Glutamatergic neuron (in vitro differentiated cells): ENCODE results near the gene VSX2. TPM values are rescaled to one million over a fixed set of nuclear protein-coding genes. Genes with fewer than 3 reads are reported as not detected.

Experiments
- DNase-seq: peaks from one replicate; pipeline ENCODE4 v3.0.0; 2022
- H3K27ac Mint-ChIP-seq: one replicate; pipeline ENCODE4 v1.8.0; 2020; ENCODE audit warnings: mild to moderate bottlenecking, mixed read lengths, inconsistent platforms; ENCODE audit not compliant: unreplicated experiment
- H3K27me3 Mint-ChIP-seq: one replicate; pipeline ENCODE4 v1.8.0; 2020; ENCODE audit warnings: mild to moderate bottlenecking, moderate library complexity, mixed read lengths, inconsistent platforms; ENCODE audit not compliant: unreplicated experiment
- H3K36me3 Mint-ChIP-seq: one replicate; pipeline ENCODE4 v1.8.0; 2020; ENCODE audit warnings: mild to moderate bottlenecking, mixed read lengths, inconsistent platforms; ENCODE audit not compliant: unreplicated experiment
- H3K4me1 Mint-ChIP-seq: one replicate; pipeline ENCODE4 v1.8.0; 2020; ENCODE audit warnings: mild to moderate bottlenecking, low read depth, mixed read lengths, inconsistent platforms; ENCODE audit not compliant: unreplicated experiment
- H3K4me3 Mint-ChIP-seq: one replicate; pipeline ENCODE4 v1.8.0; 2020; ENCODE audit warnings: mild to moderate bottlenecking, mixed read lengths, inconsistent platforms; ENCODE audit not compliant: unreplicated experiment
- H3K9me3 Mint-ChIP-seq: one replicate; pipeline ENCODE4 v1.8.0; 2020; ENCODE audit warnings: mild to moderate bottlenecking, moderate library complexity, mixed read lengths, inconsistent platforms; ENCODE audit not compliant: unreplicated experiment
- total RNA-seq: library from RNA; stranded (reverse); fragmentation: NEBNext Ultra II Directional; extraction: Animal tissue kit (Norgen Biotek cat#: 25700); gene quantifications from one replicate; pipeline ENCODE4 v1.2.1, GENCODE V29; 2021; ENCODE audit not compliant: unreplicated experiment
- TF ChIP-seq, protein P1 (sequence below): fragments of 200-600 bp; sonication (generic); IDR thresholded peaks from one replicate; pipeline ENCODE4 v1.5.0; 2021; ENCODE audit not compliant: partially characterized antibody, unreplicated experiment

Gene VSX2
- total RNA-seq, 1 donor from 2014 or later, result not detected

DNA sequence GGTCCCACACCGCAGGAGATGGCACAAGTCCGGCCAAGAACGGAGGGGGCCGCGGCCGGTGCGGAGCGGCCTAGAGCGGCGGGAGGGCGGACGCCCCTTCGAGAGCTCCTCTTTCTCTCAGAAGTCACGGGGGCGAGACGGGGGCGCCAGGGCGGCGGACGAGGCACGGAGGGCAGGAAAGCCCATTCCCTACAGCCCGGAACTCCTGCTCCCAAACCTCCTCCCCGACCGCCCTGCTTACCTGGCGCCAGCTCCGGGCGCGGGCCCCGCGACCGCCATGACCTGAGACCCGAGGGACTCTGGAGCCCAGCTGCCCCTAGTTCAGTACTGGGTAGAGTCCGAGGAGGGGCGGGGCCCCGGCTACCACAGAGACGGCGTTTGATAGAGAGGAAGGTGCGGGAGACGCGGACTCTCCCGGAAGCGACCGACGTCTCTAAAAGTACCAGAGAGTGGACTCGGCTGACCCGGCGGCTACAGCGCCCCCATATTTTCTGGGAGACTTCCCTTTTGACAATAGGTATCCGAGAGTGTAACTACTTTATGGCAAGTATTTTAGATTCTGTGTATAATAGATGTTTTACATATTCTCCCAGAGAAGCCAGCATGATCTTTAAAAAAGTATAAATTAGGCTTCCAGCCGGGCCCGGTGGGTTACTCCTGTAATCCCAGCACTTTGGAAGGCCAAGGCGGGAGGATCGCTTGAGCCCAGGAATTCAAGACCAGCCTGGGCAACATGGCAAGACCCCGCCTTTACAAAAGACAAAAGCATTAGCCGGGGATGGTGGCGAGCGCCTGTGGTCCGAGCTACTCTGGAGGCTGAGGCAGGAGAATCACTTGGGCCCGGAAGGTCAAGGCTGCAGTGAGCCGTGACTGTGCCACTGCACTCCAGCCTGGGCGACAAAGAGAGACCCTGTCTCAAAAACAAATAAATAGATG is 63.7 kb downstream of the VSX2 start, which contains the start of gene ABCD4:
TSS of gene ABCD4 (minus strand) at position 301 of the 936 bp plus-strand sequence. CDS start at position 279, 22 bp downstream.
- peak; percentile 97 for DNase-seq
- Mint-ChIP-seq H3K27me3 (no peaks in the 10 kb centered on the region), H3K36me3 (peaks cover 5% of the 10 kb centered on the region), H3K4me3 (peak within 1 kb of the TSS; percentile 93), H3K9me3 (peaks cover 6% of the 10 kb centered on the region), H3K4me1 (no peaks in the 10 kb centered on the region), H3K27ac (peak within 1 kb of the TSS; percentile 95)
- TF ChIP-seq, protein P1, sequence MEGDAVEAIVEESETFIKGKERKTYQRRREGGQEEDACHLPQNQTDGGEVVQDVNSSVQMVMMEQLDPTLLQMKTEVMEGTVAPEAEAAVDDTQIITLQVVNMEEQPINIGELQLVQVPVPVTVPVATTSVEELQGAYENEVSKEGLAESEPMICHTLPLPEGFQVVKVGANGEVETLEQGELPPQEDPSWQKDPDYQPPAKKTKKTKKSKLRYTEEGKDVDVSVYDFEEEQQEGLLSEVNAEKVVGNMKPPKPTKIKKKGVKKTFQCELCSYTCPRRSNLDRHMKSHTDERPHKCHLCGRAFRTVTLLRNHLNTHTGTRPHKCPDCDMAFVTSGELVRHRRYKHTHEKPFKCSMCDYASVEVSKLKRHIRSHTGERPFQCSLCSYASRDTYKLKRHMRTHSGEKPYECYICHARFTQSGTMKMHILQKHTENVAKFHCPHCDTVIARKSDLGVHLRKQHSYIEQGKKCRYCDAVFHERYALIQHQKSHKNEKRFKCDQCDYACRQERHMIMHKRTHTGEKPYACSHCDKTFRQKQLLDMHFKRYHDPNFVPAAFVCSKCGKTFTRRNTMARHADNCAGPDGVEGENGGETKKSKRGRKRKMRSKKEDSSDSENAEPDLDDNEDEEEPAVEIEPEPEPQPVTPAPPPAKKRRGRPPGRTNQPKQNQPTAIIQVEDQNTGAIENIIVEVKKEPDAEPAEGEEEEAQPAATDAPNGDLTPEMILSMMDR, result no peak

DNA sequence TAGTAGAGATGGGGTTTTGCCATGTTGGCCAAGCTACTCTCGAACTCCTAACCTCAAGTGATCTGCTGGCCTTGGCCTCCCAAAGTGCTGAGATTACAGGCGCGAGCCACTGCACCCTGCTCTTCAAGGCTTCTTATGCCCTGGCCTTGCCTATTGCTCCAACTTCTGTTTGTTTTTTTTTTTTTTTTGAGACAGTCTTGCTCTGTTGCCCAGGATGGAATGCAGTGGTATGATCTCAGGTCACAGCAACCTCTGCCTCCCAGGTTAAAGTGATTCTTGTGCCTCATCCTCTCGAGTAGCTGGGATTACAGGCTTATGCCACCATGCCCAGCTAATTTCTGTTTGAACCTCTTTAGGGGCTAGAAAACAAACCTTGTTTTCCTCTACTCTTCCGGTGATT is 69.4 kb downstream of the VSX2 start:
- Mint-ChIP-seq H3K4me3 (no peak overlapping the region), H3K27me3 (no peaks in the 10 kb centered on the region), H3K27ac (no peak overlapping the region), H3K36me3 (no peaks in the 10 kb centered on the region), H3K9me3 (no peaks in the 10 kb centered on the region), H3K4me1 (no peaks in the 10 kb centered on the region)
- no peak for DNase-seq
- TF ChIP-seq, protein P1, result no peak

DNA sequence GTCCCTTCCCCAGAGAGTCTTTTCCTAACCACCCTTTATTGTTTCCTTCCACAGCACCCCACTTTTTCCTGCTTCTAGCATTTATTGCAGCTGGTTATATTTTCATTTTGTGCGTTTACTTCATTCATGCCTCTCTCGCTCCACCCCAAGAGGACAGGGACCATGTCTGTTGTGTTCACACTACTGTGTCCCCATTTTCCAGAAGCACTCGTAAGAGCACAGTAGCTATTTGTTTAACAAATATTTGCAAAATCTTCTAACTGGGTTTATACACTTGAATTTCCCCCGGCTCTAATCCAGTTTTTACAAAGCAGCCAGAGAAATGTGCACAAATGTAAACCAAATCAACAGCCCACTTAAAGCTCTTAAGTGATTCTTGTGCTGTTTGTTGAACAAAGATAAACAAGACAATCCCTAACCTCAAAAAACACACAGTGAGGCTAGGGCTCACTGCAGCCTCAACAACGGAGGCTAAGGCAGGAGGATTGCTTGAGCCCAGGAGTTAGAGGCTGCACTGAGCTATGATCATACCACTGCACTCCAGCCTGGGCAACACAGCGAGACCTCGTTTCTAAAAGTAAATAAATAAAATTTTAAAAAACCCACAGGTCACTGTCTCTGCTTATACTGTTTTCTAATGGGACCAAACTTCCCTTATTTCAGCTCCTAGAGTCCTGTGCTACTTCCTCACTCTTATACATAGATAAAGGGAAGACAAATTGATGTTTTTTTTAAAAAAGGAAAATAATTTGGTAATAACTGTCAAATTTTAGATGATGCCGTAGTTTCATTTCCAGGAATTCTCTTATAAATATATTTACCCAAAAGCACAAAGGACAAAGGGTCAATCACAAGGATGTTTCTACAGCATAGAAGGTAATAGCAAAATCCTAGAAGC is 70.1 kb downstream of the VSX2 start:
- H3K4me1 Mint-ChIP-seq, result no peaks in the 10 kb centered on the region
- TF ChIP-seq, protein P1, result no peak
- H3K36me3 Mint-ChIP-seq, result no peaks in the 10 kb centered on the region
- H3K9me3 Mint-ChIP-seq, result no peaks in the 10 kb centered on the region
- H3K27me3 Mint-ChIP-seq, result no peaks in the 10 kb centered on the region
- no peak for DNase-seq
- H3K27ac Mint-ChIP-seq, result no peak overlapping the region
- no peak overlapping the region for H3K4me3 Mint-ChIP-seq

DNA sequence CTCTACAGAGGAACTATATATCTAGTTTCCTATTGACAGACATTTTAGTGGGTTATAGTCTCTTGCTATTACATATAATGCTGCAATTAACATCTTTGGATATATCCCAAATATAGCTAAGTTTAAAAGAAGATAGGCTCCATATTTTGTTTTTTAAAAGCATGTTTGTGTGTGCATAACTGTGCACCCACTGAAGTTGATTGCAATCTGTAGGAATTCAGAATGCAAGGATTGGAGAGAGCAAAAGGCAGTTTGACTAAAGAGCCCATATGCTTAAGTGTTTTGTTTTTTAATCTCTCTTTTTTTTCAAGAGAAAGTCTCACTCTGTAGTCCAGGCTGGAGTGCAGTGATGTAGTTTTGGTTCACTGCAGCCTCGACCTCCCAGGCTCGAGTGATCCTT is 72.9 kb downstream of the VSX2 start:
- TF ChIP-seq, protein P1, result no peak
- peaks cover 5% of the 10 kb centered on the region for H3K27me3 Mint-ChIP-seq
- no peak overlapping the region for H3K4me3 Mint-ChIP-seq
- H3K27ac Mint-ChIP-seq, result no peak overlapping the region
- no peaks in the 10 kb centered on the region for H3K9me3 Mint-ChIP-seq
- H3K4me1 Mint-ChIP-seq, result no peaks in the 10 kb centered on the region
- DNase-seq, result no peak
- no peaks in the 10 kb centered on the region for H3K36me3 Mint-ChIP-seq

Other genes with a start within 250 kb of the VSX2 start
- 7.8 TPM for gene ENTPD5, start 220.2 kb upstream of the VSX2 start, total RNA-seq
- gene BBOF1, start 220.1 kb upstream of the VSX2 start, total RNA-seq, result 0.91 TPM
- 8.6 TPM for gene ALDH6A1, start 155.0 kb upstream of the VSX2 start, total RNA-seq
- gene LIN52, start 154.5 kb upstream of the VSX2 start, total RNA-seq, result 4.5 TPM
- gene ABCD4, start 63.5 kb downstream of the VSX2 start, total RNA-seq, result 73.7 TPM
- 0.15 TPM for gene VRTN, start 109.0 kb downstream of the VSX2 start, total RNA-seq
- gene SYNDIG1L, start 186.8 kb downstream of the VSX2 start, total RNA-seq, result 1.5 TPM